SK-N-MC (cell line): ENCODE measurements around the gene ALPK1.
"Not testable (repeated sequence)": the region's sequence is repeated elsewhere in the genome, so short reads cannot be mapped to it uniquely, and the experiment has no call there.

Experiments
- DNase-seq: peaks from one replicate; pipeline ENCODE4 v3.0.0-alpha.2; 2011; ENCODE audit warnings: low read depth, low spot score
- H3K27ac ChIP-seq: fragments of 200-600 bp; sonication (generic); 2 replicates; pipeline ENCODE4 v1.5.1; 2016; ENCODE audit warnings: mixed run types
- H3K36me3 ChIP-seq: fragments of 200-600 bp; sonication (generic); 2 replicates; pipeline ENCODE4 v1.6.1; 2017; ENCODE audit warnings: antibody characterized with exemption, low read length, mixed read lengths; ENCODE audit not compliant: insufficient read depth
- H3K4me3 ChIP-seq: fragments of 200-600 bp; sonication (generic); 2 replicates; pipeline ENCODE4 v1.5.1; 2016
- H3K9ac ChIP-seq: fragments of 200-600 bp; sonication (generic); 2 replicates; pipeline ENCODE4 v1.8.0; 2017; ENCODE audit warnings: mixed run types, mixed read lengths; ENCODE audit not compliant: insufficient read length
- H3K9me3 ChIP-seq: fragments of 200-600 bp; sonication (generic); 2 replicates; pipeline ENCODE4 v1.6.1; 2017; ENCODE audit warnings: low read depth, mild to moderate bottlenecking, antibody characterized with exemption, low read length, moderate library complexity, mixed read lengths
- EZH2 ChIP-seq: fragments of 200-600 bp; sonication (generic); IDR thresholded peaks from one replicate; pipeline ENCODE4 v1.6.1; 2017; ENCODE audit warnings: antibody characterized with exemption
- FOXP2 ChIP-seq: optimal IDR thresholded peaks from 2 replicates; pipeline ENCODE3; 2011; ENCODE audit warnings: mild to moderate bottlenecking, moderate library complexity; ENCODE audit not compliant: insufficient read depth; ENCODE audit errors: extremely low read length, control extremely low read depth
- POLR2AphosphoS5 ChIP-seq: IDR thresholded peaks from 2 replicates; pipeline ENCODE4 v1.6.1; 2012; ENCODE audit warnings: mild to moderate bottlenecking, low read depth, low read length, borderline replicate concordance

Gene ALPK1

DNA sequence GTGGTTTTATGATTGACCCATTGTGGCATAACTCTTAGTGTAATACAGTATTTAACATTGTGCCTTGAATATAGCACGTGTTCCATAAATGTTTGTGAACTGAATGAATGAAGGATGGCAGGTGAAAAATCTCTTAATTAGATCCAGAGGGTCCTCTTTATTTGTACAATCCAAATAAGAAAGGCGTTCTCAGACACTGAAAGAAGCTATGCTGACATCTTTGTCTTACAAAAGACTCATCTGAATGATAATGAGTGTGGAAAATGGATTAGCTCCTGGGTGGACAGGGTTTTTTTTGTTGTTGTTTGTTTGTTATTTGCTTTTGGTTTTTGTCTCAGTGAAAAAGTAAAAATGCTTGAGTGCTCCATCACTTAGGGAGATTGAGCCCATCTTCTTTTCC lies 156.2 kb downstream of the ALPK1 start:
- no peak for DNase-seq
- Histone ChIP-seq H3K36me3 (no peaks in the 10 kb centered on the region), H3K9me3 (no peaks in the 10 kb centered on the region), H3K4me3 (no peak overlapping the region), H3K9ac (no peak overlapping the region), H3K27ac (no peak overlapping the region)
- TF ChIP-seq FOXP2: no peak
- no peak for TF ChIP-seq POLR2AphosphoS5
- TF ChIP-seq EZH2: no peak

DNA sequence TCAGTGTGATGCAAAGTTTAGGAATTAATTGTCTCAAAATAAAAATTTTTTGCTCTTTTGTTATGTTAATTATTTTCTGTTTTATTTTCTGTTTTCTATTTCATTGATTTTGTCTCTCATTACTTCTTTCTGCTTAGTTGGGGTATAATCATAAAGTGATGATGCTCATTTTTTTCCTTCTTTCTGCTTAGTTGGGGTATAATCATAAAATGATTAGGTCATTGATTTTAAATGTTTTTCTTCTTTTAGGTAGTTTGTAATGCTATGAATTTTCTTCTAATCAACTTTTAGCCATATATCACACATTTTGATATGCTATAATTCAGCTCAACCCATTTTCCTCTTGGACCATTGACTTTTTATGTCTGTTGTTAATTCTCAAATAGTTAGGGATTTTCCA lies 175.1 kb downstream of the ALPK1 start:
- H3K9me3 ChIP-seq: no peaks in the 10 kb centered on the region
- no peak overlapping the region for H3K9ac ChIP-seq
- DNase-seq: no peak
- H3K27ac ChIP-seq: no peak overlapping the region
- H3K36me3 ChIP-seq: no peaks in the 10 kb centered on the region
- H3K4me3 ChIP-seq: no peak overlapping the region
- TF ChIP-seq FOXP2 (no peak), EZH2 (no peak), POLR2AphosphoS5 (no peak)

DNA sequence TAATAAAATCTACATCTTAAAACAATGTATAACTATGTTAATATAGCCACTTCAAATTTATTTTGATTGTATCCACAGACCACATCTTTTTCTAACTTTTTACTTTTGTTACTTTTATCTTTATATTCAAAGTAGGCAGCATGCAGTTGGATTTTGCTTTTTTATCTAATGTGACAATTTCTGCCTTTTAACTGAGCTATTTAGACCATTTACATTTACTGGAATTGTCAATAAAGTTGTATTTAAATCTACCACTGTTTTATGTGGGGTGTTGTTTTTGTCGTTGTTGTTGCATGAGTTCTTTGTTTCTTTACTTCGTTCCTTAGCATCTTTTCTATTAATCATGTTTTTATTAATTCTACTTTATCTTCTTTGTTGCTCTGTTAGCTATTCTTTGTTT lies 176.8 kb downstream of the ALPK1 start:
- Histone ChIP-seq H3K27ac (no peak overlapping the region), H3K4me3 (no peak overlapping the region), H3K9me3 (no peaks in the 10 kb centered on the region), H3K9ac (no peak overlapping the region), H3K36me3 (no peaks in the 10 kb centered on the region)
- TF ChIP-seq FOXP2: no peak
- DNase-seq: no peak

DNA sequence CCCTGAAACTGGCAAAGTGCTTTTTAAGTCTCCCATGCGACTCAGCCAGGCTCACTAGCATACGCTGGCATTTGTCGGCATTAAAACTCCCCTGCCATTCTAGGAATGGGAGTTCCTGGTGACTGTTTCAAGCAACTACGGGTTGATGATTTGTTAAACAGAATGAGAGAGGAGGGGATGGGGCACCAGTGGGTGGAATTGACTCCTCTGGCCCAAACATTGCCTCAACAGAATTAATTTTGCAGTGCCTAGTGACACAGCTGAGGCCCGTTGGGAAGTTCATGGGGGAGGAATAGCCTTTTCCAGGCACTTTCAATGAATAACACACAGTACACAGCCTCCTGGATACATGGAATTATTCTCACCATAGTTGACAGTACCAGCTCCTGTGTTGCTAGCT lies 188.8 kb downstream of the ALPK1 start:
- H3K4me3 ChIP-seq: no peak overlapping the region
- peaks cover 2% of the 10 kb centered on the region; the same call in 1 of the 2 replicates for H3K9me3 ChIP-seq
- H3K27ac ChIP-seq: no peak overlapping the region
- H3K9ac ChIP-seq: no peak overlapping the region
- no peak for TF ChIP-seq FOXP2
- TF ChIP-seq POLR2AphosphoS5: no peak
- no peak for TF ChIP-seq EZH2
- no peaks in the 10 kb centered on the region for H3K36me3 ChIP-seq
- DNase-seq: no peak

DNA sequence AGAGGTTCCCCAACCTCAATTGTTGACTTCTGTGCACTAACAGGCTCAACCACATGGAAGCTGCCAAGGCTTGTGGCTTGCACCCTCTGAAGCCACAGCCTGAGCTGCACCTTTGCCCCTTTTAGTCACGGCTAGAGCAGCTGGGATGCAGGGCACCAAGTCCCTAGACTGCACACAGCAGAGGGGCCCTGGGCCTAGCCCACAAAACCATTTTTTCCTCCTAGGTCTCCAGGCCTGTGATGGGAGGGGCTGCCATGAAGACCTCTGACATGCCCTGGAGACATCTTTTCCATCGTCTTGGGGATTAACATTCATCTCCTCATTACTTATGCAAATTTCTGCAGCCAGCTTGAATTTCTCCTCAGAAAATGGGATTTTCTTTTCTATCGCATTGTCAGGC lies 193.6 kb downstream of the ALPK1 start:
- not testable (repeated sequence) for H3K9me3 ChIP-seq, H3K27ac ChIP-seq, H3K4me3 ChIP-seq, DNase-seq, H3K36me3 ChIP-seq, H3K9ac ChIP-seq
